Activated T-helper 17 cell treated with anti-CD3 and anti-CD28 coated beads, Interleukin-2, amount 50 U/mL, for 72 hours (primary cell): ENCODE data around the gene CFAP299. TPM values are rescaled to one million over a fixed set of nuclear protein-coding genes. Genes with fewer than 3 reads are reported as not detected.

Source experiments
- ATAC-seq: fragments of 150-1000 bp; cut with Tn5 transposase; replicated peaks from 2 replicates; pipeline ENCODE4 v1.10.0; 2021; ENCODE audit warnings: mild to moderate bottlenecking, moderate library complexity
- H3K27ac Mint-ChIP-seq: one replicate; pipeline ENCODE4 v1.8.0; 2022; ENCODE audit warnings: mixed read lengths
- H3K27me3 Mint-ChIP-seq: one replicate; pipeline ENCODE4 v1.8.0; 2022; ENCODE audit warnings: mixed read lengths
- H3K36me3 Mint-ChIP-seq: one replicate; pipeline ENCODE4 v1.8.0; 2022; ENCODE audit warnings: low read depth, mild to moderate bottlenecking, mixed read lengths
- H3K4me1 Mint-ChIP-seq: one replicate; pipeline ENCODE4 v1.8.0; 2022; ENCODE audit warnings: mixed read lengths
- H3K4me3 Mint-ChIP-seq: one replicate; pipeline ENCODE4 v1.8.0; 2022; ENCODE audit warnings: mild to moderate bottlenecking, mixed read lengths
- H3K9me3 Mint-ChIP-seq: one replicate; pipeline ENCODE4 v1.8.0; 2022; ENCODE audit warnings: mixed read lengths
- total RNA-seq, 2 donors: library from RNA; stranded (reverse); gene quantifications; one replicate each; pipeline ENCODE4 v1.2.3, GENCODE V29; 2022

CFAP299 gene
- total RNA-seq, 2 donors from 2014 or later, result 1.1 TPM; not detected in 1

DNA sequence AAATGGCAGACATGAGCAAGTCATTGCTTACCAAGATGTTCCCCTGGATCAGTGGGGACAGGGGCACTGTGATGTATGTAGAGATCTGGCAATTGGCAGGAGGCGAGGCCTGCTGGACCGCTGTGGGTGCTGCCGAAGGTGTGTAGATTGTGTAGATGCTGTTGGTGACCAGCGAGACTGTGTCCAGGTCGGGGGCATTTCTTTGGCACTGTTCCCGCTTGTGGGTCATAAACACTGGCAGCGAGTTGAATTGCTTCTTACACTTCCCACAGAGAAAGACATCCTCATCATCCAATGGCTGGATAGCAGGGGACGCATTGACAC lies 52.7 kb downstream of the CFAP299 start:
- no peaks in the 10 kb centered on the region for H3K4me1 Mint-ChIP-seq
- no peaks in the 10 kb centered on the region for H3K36me3 Mint-ChIP-seq
- ATAC-seq, result no peak
- H3K4me3 Mint-ChIP-seq, result no peak overlapping the region
- no peak overlapping the region for H3K27ac Mint-ChIP-seq
- peaks cover 7% of the 10 kb centered on the region for H3K9me3 Mint-ChIP-seq
- peaks cover 4% of the 10 kb centered on the region for H3K27me3 Mint-ChIP-seq

DNA sequence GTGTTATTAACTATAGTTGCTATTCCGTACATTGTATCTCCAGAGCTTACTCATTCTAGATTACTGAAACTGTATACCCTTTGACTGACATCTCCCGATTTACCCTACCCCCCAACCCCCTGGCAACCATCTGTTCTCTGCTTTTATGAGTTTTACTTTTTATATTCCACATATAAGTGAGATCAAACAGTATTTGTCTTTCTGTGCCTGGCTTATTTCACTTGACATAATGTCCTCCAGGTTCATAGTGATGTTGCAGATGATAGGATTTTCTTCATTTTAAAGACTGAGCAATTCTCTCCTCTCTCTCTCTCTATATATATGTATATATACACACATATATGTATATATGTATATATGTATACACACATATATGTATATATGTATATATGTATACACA lies 54.6 kb downstream of the CFAP299 start:
- H3K4me3 Mint-ChIP-seq, result no peak overlapping the region
- H3K27me3 Mint-ChIP-seq, result no peaks in the 10 kb centered on the region
- peaks cover 11% of the 10 kb centered on the region for H3K9me3 Mint-ChIP-seq
- no peaks in the 10 kb centered on the region for H3K4me1 Mint-ChIP-seq
- ATAC-seq, result no peak
- no peak overlapping the region for H3K27ac Mint-ChIP-seq
- no peaks in the 10 kb centered on the region for H3K36me3 Mint-ChIP-seq

DNA sequence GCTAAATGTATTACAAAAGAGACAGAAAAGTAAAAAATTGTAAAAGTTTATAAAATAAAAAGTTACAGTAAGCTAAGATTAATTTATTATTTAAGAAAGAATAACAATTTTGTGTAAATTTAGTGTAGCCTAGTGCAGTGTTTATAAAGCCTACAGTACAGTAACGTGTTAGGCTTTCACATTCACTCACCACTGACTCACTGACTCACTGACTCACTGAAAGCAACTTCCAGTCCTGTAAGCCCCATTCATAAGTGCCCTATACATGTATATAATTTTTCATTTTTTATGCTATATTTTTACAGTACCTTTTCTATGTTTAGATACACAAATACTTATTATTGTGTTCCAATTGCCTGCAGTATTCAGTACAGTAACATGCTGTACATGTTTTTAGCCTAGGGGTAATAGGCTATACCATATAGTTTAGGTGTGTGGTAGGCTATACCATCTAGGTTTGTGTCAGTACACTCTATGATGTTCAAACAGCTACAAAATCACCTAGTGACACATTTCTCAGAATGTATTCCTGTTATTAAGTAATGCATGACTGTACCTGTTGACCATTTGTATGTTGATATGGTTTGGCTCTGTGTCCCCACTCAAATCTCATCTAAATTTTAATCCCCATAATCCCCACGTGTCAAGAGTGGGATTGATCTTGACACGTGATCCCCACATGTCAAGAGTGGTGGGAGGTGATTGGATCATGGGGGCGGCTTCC lies 57.9 kb downstream of the CFAP299 start:
- Mint-ChIP-seq H3K27ac (peak overlapping the region; percentile 77), H3K4me1 (no peaks in the 10 kb centered on the region), H3K27me3 (no peaks in the 10 kb centered on the region), H3K4me3 (no peak overlapping the region), H3K36me3 (no peaks in the 10 kb centered on the region), H3K9me3 (peaks cover 11% of the 10 kb centered on the region)
- ATAC-seq, result peak; percentile 96

DNA sequence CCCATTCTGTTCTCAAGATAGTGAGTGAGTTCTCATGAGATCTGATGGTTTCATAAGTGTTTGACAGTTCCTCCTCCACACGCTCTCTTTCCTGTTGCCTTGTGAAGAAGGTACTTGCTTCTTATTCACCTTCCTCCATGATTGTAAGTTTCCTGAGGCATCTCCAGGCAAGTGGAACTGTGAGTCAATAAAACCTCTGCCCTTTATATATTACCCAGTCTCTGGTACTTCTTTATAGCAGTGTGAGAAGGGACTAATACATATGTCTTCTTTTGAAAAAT lies 58.4 kb downstream of the CFAP299 start:
- peak; percentile 59 for ATAC-seq
- Mint-ChIP-seq H3K9me3 (peaks cover 11% of the 10 kb centered on the region), H3K27me3 (no peaks in the 10 kb centered on the region), H3K36me3 (no peaks in the 10 kb centered on the region), H3K4me3 (no peak overlapping the region), H3K27ac (peak overlapping the region; percentile 77), H3K4me1 (no peaks in the 10 kb centered on the region)

DNA sequence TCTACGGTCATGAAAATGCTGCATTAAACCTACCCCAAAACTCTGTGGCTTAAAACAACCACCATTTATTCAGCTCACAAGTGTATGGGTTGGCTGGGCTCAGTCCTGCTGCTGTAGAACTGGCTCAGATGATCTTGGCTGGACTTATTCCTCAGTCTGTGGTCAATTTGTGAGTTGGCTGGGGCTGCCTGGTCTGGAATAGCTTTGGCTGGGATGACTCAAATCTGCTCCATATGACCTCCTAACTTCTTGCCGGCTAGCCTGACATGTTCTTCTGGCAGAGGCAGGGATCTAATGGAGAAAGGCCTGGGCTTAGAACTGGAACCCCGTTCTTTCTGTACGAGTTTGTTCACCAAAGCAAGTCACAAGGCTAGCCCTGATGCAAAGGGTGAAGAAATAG lies 71.7 kb downstream of the CFAP299 start:
- H3K27ac Mint-ChIP-seq, result no peak overlapping the region
- no peak for ATAC-seq

DNA sequence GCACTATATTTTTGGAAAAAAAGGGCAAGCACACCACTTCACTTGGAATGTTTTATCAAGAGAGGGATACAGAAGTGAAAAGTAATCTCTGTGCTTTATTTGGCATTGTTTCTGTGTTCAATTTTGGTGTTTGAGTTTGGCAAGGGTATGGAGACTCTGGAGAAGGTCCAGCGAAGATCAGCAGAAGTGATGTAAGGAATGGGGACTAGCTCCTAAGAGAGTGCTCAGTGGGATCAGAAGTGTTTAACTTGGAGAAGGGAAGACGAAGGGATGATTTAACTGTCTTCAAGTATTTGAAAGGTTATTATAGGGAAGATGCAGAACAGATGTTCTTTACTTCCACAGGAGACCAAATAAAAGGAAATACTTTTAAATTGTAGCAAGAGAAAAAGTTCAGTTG lies 74.3 kb downstream of the CFAP299 start:
- H3K27ac Mint-ChIP-seq, result no peak overlapping the region
- no peaks in the 10 kb centered on the region for H3K27me3 Mint-ChIP-seq

More for the DNA sequence above, 71.7 kb downstream of the CFAP299 start:
- Mint-ChIP-seq H3K27me3 (no peaks in the 10 kb centered on the region), H3K4me3 (no peak overlapping the region), H3K4me1 (no peaks in the 10 kb centered on the region), H3K36me3 (no peaks in the 10 kb centered on the region), H3K9me3 (no peaks in the 10 kb centered on the region)

DNA sequence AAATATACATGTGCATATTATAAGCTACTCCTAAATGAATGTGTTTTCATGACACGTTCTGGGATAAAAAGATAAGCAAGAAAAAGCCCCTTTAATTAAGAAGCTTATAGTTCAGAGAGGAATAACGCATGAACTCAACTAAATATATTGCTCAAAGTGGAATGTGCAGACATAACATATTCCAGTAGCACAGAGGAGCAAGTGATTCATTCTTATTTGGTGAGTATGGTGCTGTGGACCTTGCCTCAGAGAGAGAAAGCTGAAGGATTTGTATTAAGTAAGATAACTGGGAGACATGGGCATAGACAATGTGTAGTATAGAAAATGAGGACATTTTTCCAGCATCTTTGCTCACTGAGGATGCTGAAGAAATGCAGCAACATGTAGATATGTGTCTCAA lies 76.8 kb downstream of the CFAP299 start:
- no peak overlapping the region for H3K4me3 Mint-ChIP-seq
- no peak overlapping the region for H3K27ac Mint-ChIP-seq
- H3K27me3 Mint-ChIP-seq, result no peaks in the 10 kb centered on the region
- H3K4me1 Mint-ChIP-seq, result no peaks in the 10 kb centered on the region
- no peaks in the 10 kb centered on the region for H3K36me3 Mint-ChIP-seq
- ATAC-seq, result no peak
- no peaks in the 10 kb centered on the region for H3K9me3 Mint-ChIP-seq

More for the DNA sequence above, 74.3 kb downstream of the CFAP299 start:
- Mint-ChIP-seq H3K4me1 (no peaks in the 10 kb centered on the region), H3K9me3 (no peaks in the 10 kb centered on the region), H3K36me3 (no peaks in the 10 kb centered on the region), H3K4me3 (no peak overlapping the region)
- no peak for ATAC-seq

DNA sequence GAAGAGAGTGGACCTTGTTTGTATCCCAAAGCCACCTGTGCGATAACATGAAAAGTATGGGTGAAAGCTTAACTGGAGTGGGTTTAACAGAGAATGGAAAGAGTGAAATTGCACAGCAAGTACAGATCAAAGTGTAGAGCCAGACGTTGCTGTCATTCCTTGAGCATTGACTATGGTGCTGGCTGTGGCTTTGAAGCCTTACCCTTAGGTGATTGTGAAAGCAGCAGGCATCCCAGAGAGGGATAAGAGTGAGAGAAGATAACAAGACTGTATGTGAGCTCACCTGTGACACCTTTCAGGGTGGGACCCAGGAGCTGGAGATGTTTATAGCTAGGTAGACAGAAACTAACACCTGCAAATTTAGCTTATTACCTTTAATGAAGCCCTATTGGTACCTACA lies 77.6 kb downstream of the CFAP299 start:
- Mint-ChIP-seq H3K4me1 (no peaks in the 10 kb centered on the region), H3K36me3 (no peaks in the 10 kb centered on the region), H3K27me3 (no peaks in the 10 kb centered on the region), H3K27ac (no peak overlapping the region), H3K9me3 (no peaks in the 10 kb centered on the region), H3K4me3 (no peak overlapping the region)
- ATAC-seq, result no peak

DNA sequence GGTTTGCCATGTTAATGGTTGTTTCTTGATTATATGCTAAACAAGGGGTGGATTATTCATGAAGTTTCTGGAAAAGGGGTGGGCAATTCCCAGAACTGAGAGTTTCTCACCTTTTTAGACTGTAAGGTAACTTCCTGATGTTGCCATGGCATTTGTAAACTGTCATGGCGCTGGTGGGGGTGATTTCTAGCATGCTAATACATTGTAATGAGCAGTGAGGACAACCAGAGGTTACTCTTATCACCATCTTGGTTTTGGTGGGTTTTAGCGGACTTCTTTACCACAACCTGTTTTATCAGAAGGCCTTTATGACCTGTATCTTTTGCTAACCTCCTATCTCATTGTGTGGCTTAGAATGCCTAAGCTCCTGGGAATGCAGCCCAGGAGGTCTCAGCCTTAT lies 81.5 kb downstream of the CFAP299 start:
- Mint-ChIP-seq H3K9me3 (no peaks in the 10 kb centered on the region), H3K4me1 (no peaks in the 10 kb centered on the region), H3K27ac (no peak overlapping the region), H3K36me3 (no peaks in the 10 kb centered on the region), H3K4me3 (no peak overlapping the region), H3K27me3 (no peaks in the 10 kb centered on the region)
- ATAC-seq, result no peak

DNA sequence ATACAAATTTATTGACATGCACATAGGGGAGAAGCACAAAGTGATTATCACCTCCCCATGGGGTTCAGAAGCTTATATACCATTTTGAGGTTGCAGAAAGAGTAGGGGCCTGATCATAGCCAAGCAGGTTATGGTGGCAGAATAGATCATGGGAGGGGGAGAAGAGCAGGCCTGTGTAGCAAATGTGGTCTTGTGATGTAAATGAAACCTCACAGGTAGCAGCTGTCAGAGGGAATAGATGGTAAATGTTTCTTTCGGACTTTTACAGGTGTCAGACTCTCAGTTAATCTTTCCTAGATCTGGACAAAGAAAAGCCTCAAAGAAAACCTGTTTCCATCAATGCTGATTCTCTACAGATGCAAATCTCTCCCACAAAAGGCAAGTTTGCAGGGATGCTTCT lies 84.4 kb downstream of the CFAP299 start:
- Mint-ChIP-seq H3K4me1 (peaks cover 7% of the 10 kb centered on the region), H3K27me3 (no peaks in the 10 kb centered on the region), H3K27ac (no peak overlapping the region), H3K4me3 (no peak overlapping the region), H3K9me3 (peaks cover 4% of the 10 kb centered on the region), H3K36me3 (no peaks in the 10 kb centered on the region)
- no peak for ATAC-seq

DNA sequence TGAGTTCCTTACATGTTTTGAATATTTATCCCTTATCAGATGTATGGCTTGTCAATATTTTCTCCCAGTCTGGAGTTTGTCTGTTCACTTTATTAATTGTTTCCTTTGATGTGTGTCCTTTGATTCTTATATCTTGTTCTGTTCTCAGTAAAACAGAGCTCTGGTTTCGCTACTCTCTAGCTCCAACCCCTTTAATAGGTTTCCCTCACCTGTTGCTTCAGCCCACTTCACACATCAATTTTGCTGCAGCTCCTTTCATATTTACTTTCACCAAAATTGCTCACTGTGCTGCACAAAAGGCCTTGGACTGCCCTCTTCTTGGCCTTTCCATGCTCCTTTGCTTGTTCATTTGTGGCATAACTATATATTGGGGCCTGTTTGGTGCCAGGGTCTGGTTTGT lies 85.1 kb downstream of the CFAP299 start:
- peaks cover 7% of the 10 kb centered on the region for H3K4me1 Mint-ChIP-seq
- H3K9me3 Mint-ChIP-seq, result peaks cover 4% of the 10 kb centered on the region
- H3K27ac Mint-ChIP-seq, result no peak overlapping the region
- no peaks in the 10 kb centered on the region for H3K27me3 Mint-ChIP-seq
- H3K4me3 Mint-ChIP-seq, result no peak overlapping the region
- no peaks in the 10 kb centered on the region for H3K36me3 Mint-ChIP-seq
- ATAC-seq, result no peak

DNA sequence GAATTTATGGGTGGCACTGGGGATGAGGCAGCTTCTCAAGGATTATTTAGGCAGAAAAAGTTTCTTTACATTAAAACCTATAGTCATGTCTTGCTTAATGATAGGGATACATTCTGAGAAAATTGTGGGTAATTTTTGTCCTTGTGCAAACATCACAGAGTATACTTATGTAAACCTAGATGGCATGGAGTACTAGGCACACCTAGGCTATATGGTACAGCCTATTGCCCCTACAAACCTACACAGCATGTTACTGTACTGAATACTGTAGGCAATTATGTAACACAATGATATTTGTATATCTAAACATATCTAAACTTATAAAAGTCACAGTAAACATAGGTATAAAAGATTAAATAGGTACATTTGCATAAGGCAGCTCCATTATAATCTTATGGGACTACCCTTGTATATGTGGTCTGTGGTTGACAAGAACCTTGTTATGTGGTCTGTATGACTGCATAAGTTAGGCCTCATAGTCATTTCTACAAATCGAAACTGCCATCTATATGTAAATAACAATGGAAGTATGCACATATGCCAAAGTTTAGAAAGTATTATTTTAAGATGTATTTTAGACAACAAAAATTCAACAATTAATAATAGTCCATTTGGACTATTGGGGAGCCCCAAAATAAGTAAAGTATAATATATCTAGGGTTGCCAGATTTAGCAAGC lies 87.3 kb downstream of the CFAP299 start:
- ATAC-seq, result peak; percentile 97
- no peaks in the 10 kb centered on the region for H3K27me3 Mint-ChIP-seq
- H3K27ac Mint-ChIP-seq, result no peak overlapping the region
- H3K36me3 Mint-ChIP-seq, result no peaks in the 10 kb centered on the region
- H3K4me3 Mint-ChIP-seq, result no peak overlapping the region
- peaks cover 4% of the 10 kb centered on the region for H3K9me3 Mint-ChIP-seq
- H3K4me1 Mint-ChIP-seq, result peaks cover 7% of the 10 kb centered on the region

DNA sequence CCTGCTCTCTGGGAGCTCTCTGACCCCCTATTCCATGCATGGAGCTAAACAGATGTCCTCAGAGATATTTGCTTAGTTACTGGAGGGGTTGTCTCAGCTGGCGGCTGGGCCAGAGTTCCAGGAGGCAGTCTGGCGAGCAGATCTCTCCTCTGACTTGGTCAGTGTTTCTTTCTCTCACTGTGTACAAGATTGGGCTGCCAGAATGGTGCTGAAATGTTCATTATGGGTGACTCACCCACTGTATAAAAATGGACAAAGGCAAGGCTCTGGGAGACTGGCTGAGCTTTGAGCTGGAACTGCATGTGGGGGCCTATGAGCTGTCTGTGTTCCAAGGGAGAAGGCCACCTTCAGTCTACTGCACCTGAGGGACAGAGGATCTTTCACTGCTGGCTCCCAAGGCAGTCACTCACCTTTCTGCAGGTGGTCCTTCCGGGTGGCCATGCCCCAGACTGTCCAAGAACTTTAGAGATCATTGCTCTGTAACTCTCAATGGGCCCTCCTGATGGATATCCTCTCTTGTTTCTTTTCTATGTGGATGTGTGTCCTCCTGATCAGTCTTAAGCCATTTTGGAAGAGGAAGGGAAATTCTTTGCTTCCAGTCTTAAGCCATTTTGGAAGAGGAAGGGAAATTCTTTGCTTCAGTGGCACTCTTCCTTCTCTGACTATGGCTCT lies 88.2 kb downstream of the CFAP299 start:
- no peak overlapping the region for H3K27ac Mint-ChIP-seq
- ATAC-seq, result peak; percentile 33
- no peaks in the 10 kb centered on the region for H3K27me3 Mint-ChIP-seq
- no peak overlapping the region for H3K4me3 Mint-ChIP-seq
- peaks cover 4% of the 10 kb centered on the region for H3K9me3 Mint-ChIP-seq
- H3K4me1 Mint-ChIP-seq, result peaks cover 7% of the 10 kb centered on the region
- H3K36me3 Mint-ChIP-seq, result no peaks in the 10 kb centered on the region

DNA sequence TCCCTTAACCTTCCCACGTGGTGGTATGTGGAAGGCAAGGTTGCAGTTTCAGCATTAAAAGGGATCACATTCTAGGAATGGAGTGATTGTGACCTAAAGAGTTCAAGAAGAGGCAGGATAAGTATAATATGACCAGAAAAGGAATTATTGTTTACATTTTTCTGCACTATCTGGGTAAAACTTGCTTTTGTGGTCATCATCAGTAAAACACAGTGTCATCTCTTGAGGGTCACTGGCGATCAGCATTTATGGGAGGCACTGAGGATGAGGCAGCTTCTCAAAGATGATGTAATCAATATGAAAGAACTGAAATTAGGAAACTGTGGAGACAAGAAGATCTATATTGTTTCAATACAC lies 88.7 kb downstream of the CFAP299 start:
- H3K27me3 Mint-ChIP-seq, result no peaks in the 10 kb centered on the region
- no peak for ATAC-seq
- peaks cover 4% of the 10 kb centered on the region for H3K9me3 Mint-ChIP-seq
- no peak overlapping the region for H3K27ac Mint-ChIP-seq
- H3K36me3 Mint-ChIP-seq, result no peaks in the 10 kb centered on the region
- H3K4me1 Mint-ChIP-seq, result peaks cover 7% of the 10 kb centered on the region
- H3K4me3 Mint-ChIP-seq, result no peak overlapping the region
